Cardiac septum (tissue), 1 donor: ENCODE results near the gene C2orf68. TPM values are rescaled to one million over a fixed set of nuclear protein-coding genes. Genes with fewer than 3 reads are reported as not detected.
"Not testable (repeated sequence)": the region's sequence is repeated elsewhere in the genome, so short reads cannot be mapped to it uniquely, and the experiment has no call there.

Experiments
- DNase-seq: peaks from one replicate; pipeline ENCODE4 v3.0.0-alpha.2; 2020; ENCODE audit warnings: low spot score
- intact Hi-C: fragments of 100-400 bp; cut with DNase I; formaldehyde crosslinking; loops from one replicate; pipeline ENCODE4 v1.14.0; 2022
- total RNA-seq: library from RNA; stranded (reverse); fragmentation: NEBNext Ultra II Directional; extraction: Animal tissue kit (Norgen Biotek cat#: 25700); gene quantifications from one replicate; pipeline ENCODE4 v1.2.1, GENCODE V29; 2021
- donor health status: DM: no; HTN: no; CAD: no.

C2orf68 gene
- total RNA-seq, 1 donor from 2014 or later, result 26.3 TPM

GRCh38 chr2:85588236-85588635, 23.6 kb downstream of the C2orf68 start:
- intact Hi-C loops, result no loop called here
- DNase-seq, result no peak

DNA sequence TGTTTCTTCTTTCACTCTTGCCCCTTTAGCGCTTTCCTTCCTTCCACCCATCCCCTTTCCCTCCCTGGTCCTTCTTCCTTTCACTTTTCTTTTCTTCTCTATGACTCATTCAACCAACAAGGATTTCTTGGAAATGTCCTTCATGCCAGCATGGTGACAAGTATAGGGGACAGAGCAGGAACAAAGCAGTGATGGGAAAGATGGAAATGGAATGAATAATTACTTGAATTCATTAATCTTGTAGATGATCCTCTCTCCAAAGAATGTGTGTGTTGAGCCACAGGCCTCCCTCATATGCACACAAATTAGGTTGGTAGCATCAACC, 26.1 kb downstream of the C2orf68 start:
- intact Hi-C loops, result no loop called here
- no peak for DNase-seq

GRCh38 chr2:85584857-85585780, 26.7 kb downstream of the C2orf68 start:
- intact Hi-C loops, result no loop called here
- DNase-seq, result no peak

- peak; percentile 81 for DNase-seq
- intact Hi-C loops, result no loop called here
Measured at GRCh38 chr2:85584354-85584856, 27.5 kb downstream of the C2orf68 start, which contains the start of gene VAMP5. Gene VAMP5, plus strand, starts transcription at chr2:85584431. Its CDS starts 60 bp downstream, at chr2:85584491.

DNA sequence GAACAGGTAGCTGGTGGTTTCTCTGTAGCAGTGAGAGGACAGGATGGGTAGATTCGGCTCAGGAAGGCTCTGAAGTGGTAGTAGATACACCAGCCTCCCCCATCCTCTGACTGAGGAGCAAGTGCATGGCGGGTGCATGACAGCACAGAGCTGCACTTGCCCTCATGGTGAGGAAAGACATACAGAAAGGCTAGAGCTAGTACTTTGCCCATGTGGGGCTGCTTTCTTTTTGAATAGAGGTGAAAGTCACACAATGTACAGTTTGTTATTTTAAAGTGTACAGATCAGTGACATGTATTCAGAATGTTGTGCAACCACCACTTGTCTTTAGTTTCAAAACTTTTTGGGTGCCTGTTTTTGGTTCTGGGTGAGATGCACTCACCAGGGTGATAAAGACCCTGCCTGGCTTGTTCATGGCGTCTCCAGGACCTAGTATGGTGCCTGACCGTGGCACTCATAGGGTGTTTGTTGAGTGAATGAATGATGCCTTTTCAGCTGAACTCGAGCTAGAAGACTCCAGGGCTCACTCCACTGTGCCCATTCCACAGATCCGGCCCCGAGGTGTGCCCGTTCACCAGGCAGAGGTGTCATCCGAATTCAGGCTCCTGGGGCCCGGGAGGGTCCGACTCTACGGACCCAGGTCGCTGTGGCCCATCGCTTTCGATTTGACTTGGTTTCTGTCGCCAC, 28.1 kb downstream of the C2orf68 start:
- intact Hi-C loops, result no loop called here

GRCh38 chr2:85582492-85582891, 29.4 kb downstream of the C2orf68 start:
- intact Hi-C loops, result no loop called here
- no peak for DNase-seq

More for the DNA sequence above, 28.1 kb downstream of the C2orf68 start:
- DNase-seq, result no peak

- intact Hi-C loops, result no loop called here
- DNase-seq, result no peak
Measured at GRCh38 chr2:85580206-85580605, 31.7 kb downstream of the C2orf68 start.

GRCh38 chr2:85579266-85579935, 32.5 kb downstream of the C2orf68 start:
- intact Hi-C loops, result no loop called here
- no peak for DNase-seq

DNA sequence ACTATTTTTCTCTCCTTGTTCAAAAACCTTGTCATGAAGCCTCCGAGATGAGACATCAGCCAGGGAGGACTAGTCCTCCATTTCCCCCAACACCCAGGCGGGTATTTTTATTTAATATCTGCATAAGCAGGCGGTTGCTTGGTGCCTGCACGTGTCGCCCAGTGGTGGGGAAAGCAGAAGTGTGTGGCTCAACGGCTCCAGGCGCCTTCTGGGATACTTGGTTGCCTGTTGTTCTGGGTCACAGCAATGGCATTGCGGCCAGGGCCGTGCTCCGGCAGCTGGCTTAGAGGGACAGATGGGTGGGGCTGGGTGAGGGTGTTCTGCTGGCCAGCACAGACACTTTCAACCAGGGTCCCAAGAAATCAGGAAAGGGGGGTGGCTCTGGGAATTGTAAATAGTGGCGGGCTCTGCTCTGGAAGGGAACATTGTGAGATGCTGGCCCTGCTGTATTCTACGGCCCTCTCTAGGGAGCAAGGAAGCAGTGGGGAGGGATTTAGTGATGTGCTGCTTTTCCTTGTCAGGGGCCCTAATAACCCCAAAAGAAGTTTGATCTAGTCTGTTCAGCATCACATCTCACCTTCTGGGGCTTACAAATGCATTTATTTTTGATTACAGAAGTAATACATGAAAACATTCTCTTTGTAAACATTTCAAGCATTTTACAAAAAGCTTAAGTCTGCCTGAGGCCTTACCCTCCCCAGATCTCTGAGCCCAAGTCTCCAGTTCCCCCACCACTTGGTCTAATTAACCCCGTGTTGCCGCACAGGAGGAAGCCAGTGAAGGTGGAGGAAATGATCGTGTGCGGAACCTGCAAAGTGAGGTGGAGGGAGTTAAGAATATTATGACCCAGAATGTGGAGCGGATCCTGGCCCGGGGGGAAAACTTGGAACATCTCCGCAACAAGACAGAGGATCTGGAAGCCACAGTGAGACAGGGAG, 33.4 kb downstream of the C2orf68 start:
- peak; percentile 83 for DNase-seq
- intact Hi-C loops, result no loop called here

DNA sequence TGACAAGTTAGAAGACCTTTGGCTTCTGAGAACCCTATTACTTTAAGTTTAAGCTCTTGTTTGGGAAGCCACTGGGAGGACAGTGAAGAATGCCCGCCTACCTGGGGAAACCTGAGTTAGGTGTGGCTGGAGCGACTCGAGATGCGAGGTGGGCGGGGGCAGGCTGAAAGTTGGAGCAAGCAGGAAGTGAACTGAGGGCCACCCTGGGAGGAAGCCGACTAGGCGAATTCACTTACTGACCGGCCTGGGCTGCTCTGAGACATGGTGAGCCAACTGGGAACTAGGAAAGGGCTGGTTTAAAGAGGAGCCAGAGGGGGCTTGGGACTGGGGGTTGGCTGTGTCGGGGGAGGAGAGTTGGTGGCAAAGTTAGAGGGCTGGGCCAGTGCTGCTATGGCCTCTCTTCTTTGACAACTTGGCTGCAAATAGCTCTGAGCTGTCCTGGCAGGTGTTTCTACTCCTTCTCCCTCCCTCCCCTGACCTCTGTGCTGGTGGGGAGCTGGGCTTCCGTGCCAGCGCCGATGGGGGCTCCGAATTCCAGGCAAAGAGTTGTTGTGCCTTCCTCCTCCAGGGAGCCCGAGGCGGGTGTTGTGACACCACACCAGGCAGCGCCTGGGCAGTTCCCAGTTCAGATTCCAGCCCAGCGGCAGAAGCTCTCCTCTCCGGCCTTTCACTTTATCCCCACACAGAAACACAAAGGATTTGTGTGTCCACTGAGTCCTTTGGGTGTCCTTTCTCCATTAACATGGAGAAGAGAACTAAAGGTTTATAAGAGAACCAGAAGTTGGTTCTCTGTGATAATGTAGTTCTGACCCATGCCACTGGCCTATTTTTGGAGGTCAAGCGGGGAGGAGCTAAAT, 34.3 kb downstream of the C2orf68 start, which contains the start of gene VAMP8:
Gene VAMP8 (plus strand): TSS at position 201 of the 857 bp plus-strand sequence. CDS start 61 bp downstream, at position 262.
- no peak for DNase-seq
- intact Hi-C loops, result no loop called here

DNA sequence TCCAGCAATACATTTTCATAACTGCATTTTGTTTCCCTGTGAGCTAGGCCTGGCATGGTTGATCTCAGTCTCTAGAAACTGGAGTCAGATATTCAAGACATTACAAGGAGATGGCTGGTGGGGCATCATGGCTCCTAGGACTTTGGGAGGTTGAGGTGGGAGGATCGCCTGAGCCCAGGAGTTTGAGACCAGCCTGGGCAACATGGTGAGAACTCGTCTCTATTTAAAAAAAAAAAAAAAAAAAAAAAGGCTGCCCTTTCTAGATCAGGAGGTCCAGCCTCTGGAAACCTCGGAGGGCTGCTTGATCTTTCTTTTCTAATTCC, 34.8 kb downstream of the C2orf68 start:
- intact Hi-C loops, result no loop called here
- DNase-seq, result no peak

DNA sequence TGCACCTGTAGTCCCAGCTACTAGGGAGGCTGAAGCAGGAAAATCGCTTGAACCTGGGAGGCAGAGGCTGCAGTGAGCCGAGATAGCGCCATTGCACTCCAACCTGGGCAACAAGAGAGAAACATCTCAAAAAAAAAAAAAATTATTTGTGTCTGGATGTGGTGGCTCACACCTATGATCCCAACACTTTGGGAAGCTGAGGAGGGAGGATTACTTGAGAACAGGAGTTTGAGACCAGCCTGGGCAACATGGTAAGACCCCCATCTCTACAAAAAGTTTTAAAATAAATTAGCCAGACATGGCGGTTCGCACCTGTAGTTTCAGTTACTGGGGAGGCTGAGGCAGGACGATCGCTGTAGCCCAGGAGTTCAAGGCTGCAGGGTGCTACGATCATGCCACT, 36.1 kb downstream of the C2orf68 start:
- no peak for DNase-seq
- intact Hi-C loops, result no loop called here

DNA sequence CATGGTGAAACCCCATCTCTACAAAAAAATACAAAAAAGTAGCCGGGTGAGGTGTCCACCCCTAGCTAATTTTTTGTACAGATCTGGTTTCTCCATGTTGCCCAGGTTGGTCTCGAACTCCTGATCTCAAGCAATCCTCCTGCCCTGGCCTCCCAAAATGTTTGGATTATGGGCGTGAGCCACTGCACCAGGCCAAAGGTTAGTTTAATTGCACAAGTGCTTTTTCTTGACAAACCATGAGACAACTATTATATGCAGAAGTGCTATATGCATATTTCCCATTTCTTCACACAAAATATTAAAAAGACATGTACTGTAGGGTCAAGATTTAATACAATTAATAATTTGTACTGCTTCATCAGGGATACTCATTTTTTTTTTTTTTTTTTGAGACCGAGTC, 45.6 kb downstream of the C2orf68 start:
- DNase-seq, result no peak
- intact Hi-C loops, result no loop called here

- intact Hi-C loops, result loop anchor here (5.0 kb wide), 1 partner anchor 38 kb away; the partner anchor contains the start of gene TMEM150A
- DNase-seq, result no peak
Measured at GRCh38 chr2:85564144-85564563, 47.7 kb downstream of the C2orf68 start.

DNA sequence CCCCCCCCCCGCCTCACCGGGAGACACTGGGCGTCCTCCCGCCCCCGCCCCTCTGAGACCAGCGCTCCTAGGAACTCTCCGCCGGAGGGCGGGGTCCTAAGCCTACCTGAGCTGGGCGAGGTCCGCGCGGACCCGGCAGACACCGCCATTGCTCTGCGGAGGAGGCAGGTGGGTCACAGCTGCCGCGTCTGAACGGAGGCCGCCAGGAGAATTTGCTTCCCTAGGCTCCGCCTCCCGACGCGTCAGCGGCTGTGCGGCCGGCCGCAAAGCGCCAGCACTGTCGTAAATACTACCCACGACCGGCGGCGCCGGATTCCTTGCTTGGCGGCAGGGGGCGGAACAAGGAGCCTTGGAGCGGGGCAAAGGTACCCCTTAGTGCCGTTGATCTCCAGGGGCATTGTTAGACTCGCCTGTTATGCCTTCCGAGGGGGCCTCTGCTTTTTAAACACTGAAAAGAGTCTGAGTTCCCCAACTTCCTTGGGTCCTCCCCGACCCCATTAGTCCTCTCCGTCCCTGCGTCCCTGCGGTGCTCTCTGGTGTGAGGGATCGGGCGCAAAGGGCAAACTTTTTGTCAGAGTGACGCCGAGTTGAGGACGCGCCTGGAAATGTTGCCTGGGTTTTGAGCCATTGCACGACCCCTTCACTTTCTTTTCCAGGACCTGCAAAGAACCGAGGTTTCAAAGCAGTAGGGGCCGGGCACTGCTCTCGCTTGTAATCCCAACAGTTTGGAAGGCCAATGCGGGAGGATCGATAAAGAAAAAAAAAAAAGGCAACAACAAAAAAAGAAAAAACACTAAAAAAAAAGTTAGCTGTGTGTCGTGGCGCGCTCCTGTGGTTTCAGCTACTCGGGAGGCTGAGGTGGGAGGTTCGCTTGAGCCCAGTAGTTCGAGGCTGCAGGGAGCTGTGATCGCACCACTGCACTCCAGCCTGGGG, 50.3 kb downstream of the C2orf68 start, which contains the start of gene GGCX:
Gene GGCX (minus strand): TSS at position 214 of the 933 bp plus-strand sequence. CDS start 65 bp downstream, at position 149.
- intact Hi-C loops, result loop anchor here (1.0 to 5.0 kb wide), 2 partner anchors 22 to 41 kb away; partner anchors contain the start of genes MAT2A and TMEM150A
- peak; percentile 98 for DNase-seq

- no peak for DNase-seq
- intact Hi-C loops, result loop anchor here (1.0 to 5.0 kb wide), 2 partner anchors 22 to 41 kb away; partner anchors contain the start of genes MAT2A and TMEM150A
Measured at GRCh38 chr2:85560812-85561279, 51.0 kb downstream of the C2orf68 start.

- DNase-seq, result not testable (repeated sequence)
- intact Hi-C loops, result loop anchor here (5.0 kb wide), 1 partner anchor 42 kb away; the partner anchor contains the start of gene TMEM150A
Measured at GRCh38 chr2:85560403-85560726, 51.5 kb downstream of the C2orf68 start.
